NCI-H187 treated with DMSO at 0.1 percent for 48 hours (cell line): Measurements from ENCODE around the gene WDR74.
"Not testable (repeated sequence)": the region's sequence is repeated elsewhere in the genome, so short reads cannot be mapped to it uniquely, and the experiment has no call there.

Experiments used
- DNase-seq: peaks from one replicate; lab custom pipeline; 2025; lab: John Stamatoyannopoulos, UW

WDR74 gene

DNA sequence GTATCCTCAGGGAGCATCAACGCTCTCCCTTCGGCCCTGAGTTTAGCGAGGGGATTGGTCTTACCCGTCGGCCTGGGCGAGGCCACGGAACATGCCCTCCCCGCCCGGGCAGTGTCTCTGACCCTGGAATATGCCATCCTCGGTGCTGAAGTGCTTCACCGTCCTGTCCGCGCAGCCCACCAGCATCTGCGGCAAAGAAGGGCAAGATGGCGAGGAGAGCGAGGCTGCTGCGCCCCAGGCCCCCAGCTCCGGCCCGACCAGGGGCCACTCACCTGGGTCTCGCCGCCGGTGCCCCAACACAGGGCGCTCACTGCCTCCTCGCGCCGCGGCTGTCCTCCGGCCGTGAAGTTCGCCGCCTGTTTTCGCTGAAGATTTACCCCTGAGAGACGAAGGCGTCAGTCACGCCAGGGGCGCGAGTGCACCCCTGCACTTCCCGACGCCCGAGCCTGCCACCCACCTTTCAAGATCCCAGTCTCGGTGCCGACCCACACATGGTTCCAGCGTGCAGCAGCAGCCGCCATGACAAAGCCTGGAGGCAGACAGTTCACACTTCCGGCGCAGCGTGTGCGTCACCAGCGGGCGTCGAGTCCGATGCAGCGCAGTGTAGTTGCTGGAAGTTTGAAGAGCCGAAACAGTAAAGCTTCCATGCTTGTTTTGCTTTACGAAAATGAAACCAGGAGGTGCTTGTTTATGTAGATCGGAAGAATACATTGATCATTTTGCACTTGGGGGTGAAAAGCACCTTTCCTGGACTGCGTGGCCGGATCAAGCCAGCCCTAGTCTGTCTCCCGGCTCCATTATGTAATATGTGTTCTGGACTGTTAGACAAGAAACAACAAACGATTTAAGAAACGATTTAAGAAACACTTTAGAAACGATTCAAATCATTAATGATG, at the start of gene WDR74:
WDR74 (minus strand) TSS at position 541 of the 896 bp plus-strand sequence; CDS start at position 521, 20 bp downstream.
- peak; percentile 57 for DNase-seq

- DNase-seq: no peak
Observed at GRCh38 chr11:62889126-62889483, 49.7 kb upstream of the WDR74 start.

GRCh38 chr11:62888406-62888805, 49.0 kb upstream of the WDR74 start:
- DNase-seq: no peak

DNA sequence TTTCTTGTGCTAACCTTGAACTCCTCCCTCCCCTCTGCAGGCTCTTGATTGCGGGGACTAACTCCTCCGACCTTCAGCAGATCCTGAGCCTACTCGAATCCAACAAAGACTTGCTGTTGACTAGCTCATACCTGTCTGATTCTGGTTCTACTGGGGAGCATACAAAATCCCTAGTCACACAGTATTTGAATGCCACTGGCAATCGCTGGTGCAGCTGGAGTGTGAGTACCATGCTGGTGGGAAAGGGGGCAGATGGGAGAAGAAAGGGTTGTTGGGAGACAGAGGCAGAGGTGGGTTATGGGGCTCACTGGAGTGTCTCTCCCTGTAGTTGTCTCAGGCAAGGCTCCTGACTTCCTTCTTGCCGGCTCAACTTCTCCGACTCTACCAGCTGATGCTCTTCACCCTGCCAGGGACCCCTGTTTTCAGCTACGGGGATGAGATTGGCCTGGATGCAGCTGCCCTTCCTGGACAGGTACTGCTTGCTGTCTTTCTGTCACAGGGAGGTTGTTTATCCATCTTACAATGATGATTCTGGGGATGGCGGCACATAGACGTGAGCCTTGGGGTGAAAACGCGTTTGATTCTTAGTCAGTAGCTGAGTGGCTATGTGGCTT, 45.9 kb upstream of the WDR74 start:
- no peak for DNase-seq

DNA sequence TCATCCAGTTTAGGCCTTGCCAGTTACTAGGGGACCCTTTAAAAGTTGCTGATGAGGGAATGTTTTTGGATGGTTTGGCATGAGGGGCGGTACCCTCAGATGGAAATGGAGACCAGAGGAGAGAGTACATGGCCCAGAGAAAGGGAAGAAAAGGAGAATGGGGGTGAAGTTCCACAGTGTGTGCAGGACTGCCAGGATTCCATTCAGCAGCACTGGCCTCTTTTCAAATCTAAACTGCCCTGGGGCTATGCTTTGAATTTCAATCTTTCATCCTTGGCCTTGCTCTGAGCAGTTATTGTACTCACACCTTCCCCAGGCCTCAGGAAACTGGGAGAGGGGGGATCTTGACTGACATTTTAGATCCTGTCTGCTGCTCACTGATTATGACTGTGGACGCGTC, 44.3 kb upstream of the WDR74 start:
- no peak for DNase-seq

GRCh38 chr11:62882788-62883501, 43.6 kb upstream of the WDR74 start:
- DNase-seq: no peak

DNA sequence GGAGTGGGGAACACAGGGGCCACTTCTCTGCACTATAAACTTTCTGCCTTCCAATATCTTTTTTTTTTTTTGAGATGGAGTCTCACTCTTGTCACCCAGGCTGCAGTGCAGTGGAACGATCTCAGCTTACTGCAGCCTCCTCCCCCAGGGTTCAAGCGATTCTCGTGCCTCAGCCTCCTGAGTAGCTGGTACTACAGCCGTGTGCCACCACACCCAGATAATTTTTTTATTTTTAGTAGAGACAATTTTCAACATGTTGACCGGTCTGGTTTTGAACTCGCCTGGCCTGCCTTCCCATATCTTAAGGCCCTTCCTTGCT, 43.0 kb upstream of the WDR74 start:
- no peak for DNase-seq

- DNase-seq: peak; percentile 28
Observed at GRCh38 chr11:62881579-62882430, 42.4 kb upstream of the WDR74 start.

DNA sequence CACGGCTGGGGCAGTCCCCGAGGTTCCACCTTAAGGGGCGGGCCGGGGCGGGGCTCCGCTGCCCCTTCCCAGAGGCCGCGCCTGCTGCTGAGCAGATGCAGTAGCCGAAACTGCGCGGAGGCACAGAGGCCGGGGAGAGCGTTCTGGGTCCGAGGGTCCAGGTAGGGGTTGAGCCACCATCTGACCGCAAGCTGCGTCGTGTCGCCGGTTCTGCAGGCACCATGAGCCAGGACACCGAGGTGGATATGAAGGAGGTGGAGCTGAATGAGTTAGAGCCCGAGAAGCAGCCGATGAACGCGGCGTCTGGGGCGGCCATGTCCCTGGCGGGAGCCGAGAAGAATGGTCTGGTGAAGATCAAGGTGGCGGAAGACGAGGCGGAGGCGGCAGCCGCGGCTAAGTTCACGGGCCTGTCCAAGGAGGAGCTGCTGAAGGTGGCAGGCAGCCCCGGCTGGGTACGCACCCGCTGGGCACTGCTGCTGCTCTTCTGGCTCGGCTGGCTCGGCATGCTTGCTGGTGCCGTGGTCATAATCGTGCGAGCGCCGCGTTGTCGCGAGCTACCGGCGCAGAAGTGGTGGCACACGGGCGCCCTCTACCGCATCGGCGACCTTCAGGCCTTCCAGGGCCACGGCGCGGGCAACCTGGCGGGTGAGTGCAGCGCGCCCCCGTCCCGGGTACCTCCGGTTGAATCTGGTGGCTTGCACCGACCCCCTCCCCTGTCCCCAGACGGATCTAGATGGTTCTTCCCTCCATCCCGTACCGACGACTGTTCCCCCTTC, 41.6 kb upstream of the WDR74 start, which contains the start of gene SLC3A2:
SLC3A2 (plus strand) TSS at position 94 of the 776 bp plus-strand sequence; CDS start at position 222, 128 bp downstream.
- no peak for DNase-seq

GRCh38 chr11:62880231-62880802, 40.9 kb upstream of the WDR74 start:
- no peak for DNase-seq

DNA sequence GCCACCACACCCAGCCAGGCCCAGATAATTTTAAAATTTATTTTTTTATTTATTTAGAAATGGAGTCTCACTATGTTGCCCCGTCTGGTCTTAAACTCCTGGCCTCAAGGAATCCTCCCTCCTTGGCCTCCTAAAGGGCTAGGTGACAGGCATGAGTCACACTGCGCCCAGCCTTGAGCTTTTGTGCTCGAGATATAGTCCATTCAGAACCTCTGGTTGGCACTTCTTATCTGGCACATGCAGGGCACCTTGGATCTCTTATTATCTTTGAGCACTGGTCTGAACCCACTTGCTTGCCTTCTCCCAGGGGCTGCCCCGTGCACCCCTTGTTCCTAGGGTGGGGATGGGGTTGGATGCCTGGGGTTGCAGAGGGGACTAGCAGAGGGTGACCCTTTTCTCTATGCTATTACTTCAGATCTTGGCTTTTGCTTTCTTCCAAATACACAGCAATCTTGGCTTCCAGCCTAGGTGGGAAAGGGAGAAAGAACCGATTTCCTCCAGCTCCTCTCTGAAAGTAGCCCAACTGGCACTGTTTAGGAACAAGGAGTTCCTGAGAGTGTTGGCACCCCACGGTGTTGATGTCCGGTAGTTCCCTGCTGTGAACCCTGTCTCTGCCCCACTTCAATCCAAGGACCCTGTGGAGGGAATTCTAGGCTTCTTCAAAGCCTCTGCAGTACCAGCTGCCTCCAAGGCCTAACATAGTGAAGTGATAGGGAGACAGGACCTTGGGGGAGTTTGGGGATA, 40.0 kb upstream of the WDR74 start:
- no peak for DNase-seq

- DNase-seq: no peak
Observed at GRCh38 chr11:62876712-62877111, 37.3 kb upstream of the WDR74 start.

DNA sequence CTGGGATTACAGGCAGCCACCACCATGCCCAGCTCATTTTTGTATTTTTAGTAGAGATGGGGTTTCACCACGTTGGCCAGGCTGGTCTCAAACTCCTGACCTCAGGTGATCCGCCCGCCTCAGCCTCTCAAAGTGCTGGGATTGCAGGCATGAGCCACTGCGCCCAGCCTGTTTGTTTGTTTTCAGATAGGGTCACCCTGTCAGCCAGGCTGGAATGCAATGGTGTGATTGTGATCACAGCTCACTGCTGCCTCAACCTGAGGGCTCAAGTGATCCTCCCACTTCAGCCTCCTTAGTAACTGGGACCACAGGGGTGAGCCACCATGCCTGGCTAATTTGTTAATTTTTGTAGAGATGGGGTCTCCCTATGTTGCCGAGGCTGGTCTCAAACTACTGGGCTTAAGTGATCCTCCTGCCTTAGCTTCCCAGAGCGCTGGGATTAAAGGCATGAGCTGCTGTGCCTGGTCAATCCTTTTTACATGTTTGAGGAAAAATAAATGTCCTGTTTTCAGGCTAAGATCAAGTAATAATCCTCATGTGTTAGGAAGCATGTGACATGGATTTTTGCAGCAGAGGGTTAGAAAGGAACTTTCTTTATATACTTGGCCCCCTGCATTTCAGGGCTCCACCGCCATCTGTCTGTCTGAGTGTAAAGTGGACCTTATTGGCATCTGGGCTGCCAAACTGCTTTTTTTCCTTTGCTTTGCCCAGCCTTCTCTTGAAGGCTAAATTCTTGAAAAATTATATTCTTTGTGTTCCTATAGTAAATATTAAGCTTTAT, 36.5 kb upstream of the WDR74 start:
- DNase-seq: no peak

DNA sequence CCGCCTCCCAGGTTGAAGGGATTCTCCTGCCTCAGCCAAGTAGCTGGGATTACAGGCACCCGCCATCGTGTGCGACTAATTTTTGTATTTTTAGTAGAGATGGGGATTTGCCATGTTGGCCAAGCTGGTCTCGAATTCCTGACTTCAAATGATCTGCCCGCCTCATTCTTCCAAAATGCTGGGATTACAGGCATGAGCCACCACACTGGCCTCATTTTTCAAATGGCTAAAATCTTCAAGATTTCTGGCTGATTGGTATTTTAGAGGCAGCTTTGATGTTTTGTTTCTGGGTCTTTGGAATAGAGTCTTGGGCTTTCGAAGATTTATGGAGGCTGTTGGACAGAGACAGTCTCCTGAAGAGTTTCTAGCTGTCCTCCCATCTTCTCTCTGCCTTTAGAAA, 35.5 kb upstream of the WDR74 start:
- no peak for DNase-seq

DNA sequence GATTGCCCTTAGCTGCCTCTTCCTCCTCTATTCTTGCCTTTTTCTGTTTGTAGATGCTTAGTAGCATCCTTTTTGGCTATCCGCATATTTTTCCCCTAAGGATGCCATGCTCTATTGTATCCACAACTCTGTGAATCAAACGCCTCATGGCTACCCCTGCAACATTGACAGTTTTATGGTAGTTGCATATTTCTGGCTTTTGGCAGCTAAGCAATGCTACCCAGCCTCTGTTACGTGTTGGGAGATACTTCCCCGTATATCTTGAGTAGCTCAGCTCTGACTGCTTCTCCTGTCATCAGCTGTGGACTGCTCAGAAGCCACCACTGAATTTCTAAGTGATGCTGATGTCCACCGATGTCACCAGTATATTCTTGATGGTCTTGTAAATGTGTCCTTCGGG, 26.2 kb upstream of the WDR74 start:
- no peak for DNase-seq

GRCh38 chr11:62863687-62864335, 24.4 kb upstream of the WDR74 start:
- DNase-seq: no peak

GRCh38 chr11:62861564-62862192, 22.3 kb upstream of the WDR74 start:
- not testable (repeated sequence) for DNase-seq

- no peak for DNase-seq
Observed at GRCh38 chr11:62860835-62861563, 21.6 kb upstream of the WDR74 start.
